Measurements from ENCODE around the gene GOT1. TPM values are rescaled to one million over a fixed set of nuclear protein-coding genes. Genes with fewer than 3 reads are reported as not detected.

GOT1 gene
- total and polyA plus RNA-seq, 2 donors (not counting 3 experiments of a cell fraction or from before 2014, with no cell fraction given): 14.4 to 36.3 TPM

DNA sequence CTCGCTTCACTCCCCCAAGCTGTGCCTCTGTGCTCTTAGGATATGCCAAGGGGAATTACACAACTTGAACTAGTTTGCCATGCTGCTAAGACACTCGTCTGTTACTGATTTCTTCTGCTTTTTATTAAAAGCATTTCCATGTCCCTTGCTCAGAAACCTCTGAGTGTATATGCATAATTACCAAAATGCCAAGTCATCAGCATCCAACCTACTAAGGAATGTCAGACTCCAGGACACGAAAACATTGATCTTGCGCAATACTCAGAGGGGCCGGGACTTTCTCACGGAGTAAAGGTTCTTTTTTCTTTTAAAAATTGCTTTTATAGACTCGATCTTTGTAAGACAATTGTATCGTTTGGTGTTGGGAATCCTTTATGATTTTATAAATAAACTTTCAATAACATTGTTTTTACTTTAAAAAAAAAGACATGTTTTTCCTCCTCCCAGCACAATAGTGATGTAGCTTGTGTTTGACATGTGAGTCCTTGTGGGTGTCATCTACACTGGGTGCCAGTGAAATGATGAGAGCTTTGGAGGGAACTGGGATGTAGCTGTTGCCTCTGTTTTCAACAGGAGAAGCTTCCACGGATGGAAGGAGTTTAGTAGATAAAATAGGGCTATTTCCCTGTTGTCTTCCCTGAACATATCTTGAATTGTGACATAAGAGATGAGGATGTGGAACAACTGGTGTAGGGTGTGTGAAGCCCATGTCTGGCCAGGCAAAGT is 57.7 kb downstream of the GOT1 start:
- DNase-seq (ENCODE audit: low read depth, low spot score): no peak
- Histone ChIP-seq H3K27me3 (ENCODE audit: control insufficient read depth in 2 of 2, insufficient read depth in 2 of 2, low read length in 2 of 2) (peaks cover 24 to 31% of the 10 kb centered on the region in 2 experiments), H3K9me1 (replicated peaks; ENCODE audit: control insufficient read depth, extremely low read depth, insufficient read depth, low read length) (no peaks in the 10 kb centered on the region), H2AFZ (ENCODE audit: low read depth, low read length) (no peak overlapping the region), H3K4me2 (ENCODE audit: insufficient read depth, low read length) (no peak overlapping the region), H3K4me1 (ENCODE audit: control insufficient read depth, extremely low read depth, insufficient read depth, low read length) (peaks cover 18% of the 10 kb centered on the region), H3K4me3 (replicated peaks in 1 of 3; ENCODE audit: insufficient read depth in 1 of 3, low read depth in 1 of 3, low read length in 3 of 3) (no peak overlapping the region), H3K9ac (replicated peaks; ENCODE audit: extremely low read depth, insufficient read depth, low read length) (no peak overlapping the region), H3K9me3 (replicated peaks; ENCODE audit: control insufficient read depth, insufficient read depth, low read length) (no peaks in the 10 kb centered on the region), H3K79me2 (ENCODE audit: control insufficient read depth, insufficient read depth, low read length) (no peaks in the 10 kb centered on the region), H3K27ac (ENCODE audit: insufficient read depth, low read depth, low read length) (no peak overlapping the region), H3K36me3 (ENCODE audit: control insufficient read depth in 2 of 2, extremely low read depth in 1 of 2, insufficient read depth in 2 of 2, low read length in 2 of 2) (no peaks in the 10 kb centered on the region), H4K20me1 (replicated peaks; ENCODE audit: control insufficient read depth, extremely low read depth, insufficient read depth, low read length) (no peaks in the 10 kb centered on the region)
- BruUV-seq (replicated peaks): no TSS peak
- dilution Hi-C loops (cut with MboI; ENCODE audit: extremely low pct_ligation_motif_present, low sequenced_read_pairs): no loop called here
- ChIA-PET CTCF (interaction anchor here (1.1 kb wide), 1 partner anchor 12 kb away, joined by 4 read pairs; no protein-coding TSS in a partner anchor), POLR2A (no interaction called here)
- no peak for TF ChIP-seq MYC (IDR thresholded peaks at IDR 0.05; ENCODE audit: low read depth, low read length)
- no peak for TF ChIP-seq EZH2 (IDR thresholded peaks at IDR 0.05; ENCODE audit: borderline replicate concordance, low read depth, low read length, severe bottlenecking)
- TF ChIP-seq FOS (IDR thresholded peaks at IDR 0.05; ENCODE audit: borderline replicate concordance, insufficient read depth, low read length): no peak
- no peak for TF ChIP-seq POLR2A (IDR thresholded peaks at IDR 0.05; ENCODE audit: low read depth, low read length)
- TF ChIP-seq POLR2AphosphoS5 (IDR thresholded peaks at IDR 0.05; ENCODE audit: insufficient read depth, low read depth, low read length): no peak
- no peak for TF ChIP-seq JUN (IDR thresholded peaks at IDR 0.05; ENCODE audit: borderline replicate concordance, insufficient read depth, insufficient read length, low read depth)
- TF ChIP-seq, protein P1, sequence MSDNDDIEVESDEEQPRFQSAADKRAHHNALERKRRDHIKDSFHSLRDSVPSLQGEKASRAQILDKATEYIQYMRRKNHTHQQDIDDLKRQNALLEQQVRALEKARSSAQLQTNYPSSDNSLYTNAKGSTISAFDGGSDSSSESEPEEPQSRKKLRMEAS (IDR thresholded peaks at IDR 0.05; ENCODE audit: insufficient read depth, insufficient read length): no peak
- no peak for TF ChIP-seq GATA2 (IDR thresholded peaks at IDR 0.05; ENCODE audit: insufficient read depth, insufficient read length, low read depth, low read length)
- TF ChIP-seq, protein P2, sequence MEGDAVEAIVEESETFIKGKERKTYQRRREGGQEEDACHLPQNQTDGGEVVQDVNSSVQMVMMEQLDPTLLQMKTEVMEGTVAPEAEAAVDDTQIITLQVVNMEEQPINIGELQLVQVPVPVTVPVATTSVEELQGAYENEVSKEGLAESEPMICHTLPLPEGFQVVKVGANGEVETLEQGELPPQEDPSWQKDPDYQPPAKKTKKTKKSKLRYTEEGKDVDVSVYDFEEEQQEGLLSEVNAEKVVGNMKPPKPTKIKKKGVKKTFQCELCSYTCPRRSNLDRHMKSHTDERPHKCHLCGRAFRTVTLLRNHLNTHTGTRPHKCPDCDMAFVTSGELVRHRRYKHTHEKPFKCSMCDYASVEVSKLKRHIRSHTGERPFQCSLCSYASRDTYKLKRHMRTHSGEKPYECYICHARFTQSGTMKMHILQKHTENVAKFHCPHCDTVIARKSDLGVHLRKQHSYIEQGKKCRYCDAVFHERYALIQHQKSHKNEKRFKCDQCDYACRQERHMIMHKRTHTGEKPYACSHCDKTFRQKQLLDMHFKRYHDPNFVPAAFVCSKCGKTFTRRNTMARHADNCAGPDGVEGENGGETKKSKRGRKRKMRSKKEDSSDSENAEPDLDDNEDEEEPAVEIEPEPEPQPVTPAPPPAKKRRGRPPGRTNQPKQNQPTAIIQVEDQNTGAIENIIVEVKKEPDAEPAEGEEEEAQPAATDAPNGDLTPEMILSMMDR (IDR thresholded peaks at IDR 0.05; ENCODE audit: extremely low read depth in 1 of 2, insufficient read depth in 1 of 2, low read depth in 1 of 2, low read length in 2 of 2): no peak
- no peak for FAIRE-seq
- intact Hi-C loops (cut with micrococcal nuclease): no loop called here

Measured in endothelial cell of umbilical vein (primary cell).